Activated CD4-positive, alpha-beta memory T cell treated with anti-CD3 and anti-CD28 coated beads, Interleukin-2, amount 10 ng/mL, durations not matched to agents 7 days and 5 days (primary cell): Measurements from ENCODE around the gene HEATR5A. TPM values are rescaled to one million over a fixed set of nuclear protein-coding genes. Genes with fewer than 3 reads are reported as not detected.
A peak's percentile ranks its signal among the peaks of the same experiment; 100 is the strongest.
"Not testable (repeated sequence)": the region's sequence is repeated elsewhere in the genome, so short reads cannot be mapped to it uniquely, and the experiment has no call there.

Source experiments
- CTCF ChIA-PET: fragments of 350-600 bp; sonication (Branson Sonifier 250); formaldehyde crosslinking; loops from one replicate; lab custom pipeline; 2021; ENCODE audit warnings: antibody characterized with exemption, inconsistent platforms; lab: Charles Lee
- POLR2A ChIA-PET: fragments of 350-600 bp; sonication (Branson Sonifier 250); formaldehyde crosslinking; loops from one replicate; lab custom pipeline; 2021; ENCODE audit warnings: antibody characterized with exemption; lab: Charles Lee
- DNase-seq: peaks from one replicate; pipeline ENCODE4 v3.0.0-alpha.2; 2020
- H3K27ac Mint-ChIP-seq: one replicate; pipeline ENCODE4 v1.8.0; 2021; ENCODE audit warnings: mild to moderate bottlenecking, mixed read lengths
- H3K27me3 Mint-ChIP-seq: one replicate; pipeline ENCODE4 v1.8.0; 2021; ENCODE audit warnings: mixed read lengths
- H3K36me3 Mint-ChIP-seq: one replicate; pipeline ENCODE4 v1.8.0; 2021; ENCODE audit warnings: low read depth, mixed read lengths
- H3K4me1 Mint-ChIP-seq: one replicate; pipeline ENCODE4 v1.8.0; 2021; ENCODE audit warnings: mixed read lengths
- H3K4me3 Mint-ChIP-seq: one replicate; pipeline ENCODE4 v1.8.0; 2021; ENCODE audit warnings: mild to moderate bottlenecking, mixed read lengths
- H3K9me3 Mint-ChIP-seq: one replicate; pipeline ENCODE4 v1.8.0; 2021; ENCODE audit warnings: mixed read lengths
- total RNA-seq, 2 experiments: library from RNA; stranded (reverse); gene quantifications; one replicate each; pipeline ENCODE4 v1.2.3, GENCODE V29; 2021

The HEATR5A gene
- total RNA-seq = 10 to 100 TPM in 1 of 2 experiments, 1 to 10 TPM in 1; 9.4 to 12.5 TPM

- POLR2A ChIA-PET = interaction anchor here (0.6 to 3.5 kb wide), 25 partner anchors 11 to 798 kb away, joined by 3 to 33 read pairs (median 4); partner anchors contain the start of genes AP4S1, ARHGAP5, DTD2 and HECTD1
Measured at GRCh38 chr14:31420319-31421111, at the start of gene HEATR5A. Gene HEATR5A (minus strand): TSS chr14:31420550. CDS start chr14:31402975, 17,575 bp downstream.

GRCh38 chr14:31466554-31466953 is 46.2 kb upstream of the HEATR5A start:
- ChIA-PET POLR2A (no interaction called here), CTCF (no interaction called here)
- Mint-ChIP-seq H3K9me3 (no peaks in the 10 kb centered on the region), H3K4me1 (no peaks in the 10 kb centered on the region), H3K27me3 (no peaks in the 10 kb centered on the region), H3K4me3 (no peak overlapping the region), H3K27ac (no peak overlapping the region), H3K36me3 (no peaks in the 10 kb centered on the region)
- no peak for DNase-seq

More at GRCh38 chr14:31420319-31421111, at the start of gene HEATR5A:
- peak; percentile 93 for DNase-seq
- H3K4me1 Mint-ChIP-seq = peaks cover 19% of the 10 kb centered on the region
- H3K9me3 Mint-ChIP-seq = no peaks in the 10 kb centered on the region
- peak within 1 kb of the TSS; percentile 77 for H3K27ac Mint-ChIP-seq
- peak within 1 kb of the TSS; percentile 99 for H3K4me3 Mint-ChIP-seq
- peaks cover 3% of the 10 kb centered on the region for H3K27me3 Mint-ChIP-seq
- CTCF ChIA-PET = interaction anchor here (0.7 to 2.4 kb wide), 15 partner anchors 8 to 653 kb away, joined by 3 to 17 read pairs (median 5); partner anchors contain the start of genes DTD2 and HECTD1
- H3K36me3 Mint-ChIP-seq = peaks cover 2% of the 10 kb centered on the region

GRCh38 chr14:31465111-31465510 is 44.8 kb upstream of the HEATR5A start:
- ChIA-PET CTCF (no interaction called here), POLR2A (no interaction called here)
- H3K36me3 Mint-ChIP-seq = no peaks in the 10 kb centered on the region
- no peak for DNase-seq
- no peaks in the 10 kb centered on the region for H3K9me3 Mint-ChIP-seq
- peaks cover 1% of the 10 kb centered on the region for H3K27me3 Mint-ChIP-seq
- no peak overlapping the region for H3K27ac Mint-ChIP-seq
- no peak overlapping the region for H3K4me3 Mint-ChIP-seq
- H3K4me1 Mint-ChIP-seq = no peaks in the 10 kb centered on the region

- not testable (repeated sequence) for H3K36me3 Mint-ChIP-seq, H3K4me3 Mint-ChIP-seq, H3K27me3 Mint-ChIP-seq, DNase-seq, H3K9me3 Mint-ChIP-seq, H3K27ac Mint-ChIP-seq
- H3K4me1 Mint-ChIP-seq = peaks cover 12% of the 10 kb centered on the region
- ChIA-PET CTCF (interaction anchor here (0.7 to 1.6 kb wide), 2 partner anchors 42 to 607 kb away, joined by 3 read pairs; partner anchors contain the start of gene HEATR5A), POLR2A (interaction anchor here (0.7 kb wide), 1 partner anchor 190 kb away, joined by 3 read pairs; no protein-coding TSS in a partner anchor)
Measured at GRCh38 chr14:31462450-31462849, 42.1 kb upstream of the HEATR5A start.

GRCh38 chr14:31461545-31461944 is 41.2 kb upstream of the HEATR5A start:
- CTCF ChIA-PET = interaction anchor here (1.6 kb wide), 1 partner anchor 41 kb away, joined by 3 read pairs; the partner anchor contains the start of gene HEATR5A

GRCh38 chr14:31457665-31458659 is 37.6 kb upstream of the HEATR5A start:
- ChIA-PET POLR2A (interaction anchor here (0.9 to 3.3 kb wide), 10 partner anchors 9 to 837 kb away, joined by 3 to 33 read pairs (median 7); partner anchors contain the start of genes AP4S1, HEATR5A, HECTD1 and SCFD1), CTCF (interaction anchor here (0.7 to 2.7 kb wide), 8 partner anchors 12 to 745 kb away, joined by 3 to 17 read pairs (median 4); partner anchors contain the start of genes HEATR5A, HECTD1 and RNU6-8)
- Mint-ChIP-seq H3K4me1 (peaks cover 30% of the 10 kb centered on the region), H3K4me3 (peak overlapping the region; percentile 97), H3K27me3 (peaks cover 1% of the 10 kb centered on the region), H3K9me3 (no peaks in the 10 kb centered on the region), H3K36me3 (no peaks in the 10 kb centered on the region), H3K27ac (peak overlapping the region; percentile 91)
- DNase-seq = no peak

More at GRCh38 chr14:31461545-31461944, 41.2 kb upstream of the HEATR5A start:
- Mint-ChIP-seq H3K27ac (no peak overlapping the region), H3K4me3 (no peak overlapping the region), H3K9me3 (no peaks in the 10 kb centered on the region), H3K27me3 (peaks cover 1% of the 10 kb centered on the region), H3K36me3 (no peaks in the 10 kb centered on the region), H3K4me1 (peaks cover 18% of the 10 kb centered on the region)
- DNase-seq = no peak
- POLR2A ChIA-PET = no interaction called here

GRCh38 chr14:31456841-31457664 is 36.7 kb upstream of the HEATR5A start, which contains the start of gene DTD2:
Gene DTD2 (minus strand): TSS chr14:31457506. CDS start chr14:31457393, 113 bp downstream.
- peak within 1 kb of the TSS; percentile 97 for H3K4me3 Mint-ChIP-seq

GRCh38 chr14:31449971-31450610 is 29.7 kb upstream of the HEATR5A start:
- CTCF ChIA-PET = interaction anchor here (1.3 to 3.4 kb wide), 5 partner anchors 18 to 243 kb away, joined by 3 to 14 read pairs (median 4); partner anchors contain the start of genes HEATR5A and HECTD1
- H3K4me3 Mint-ChIP-seq = no peak overlapping the region
- H3K27ac Mint-ChIP-seq = no peak overlapping the region
- no peaks in the 10 kb centered on the region for H3K27me3 Mint-ChIP-seq
- peaks cover 5% of the 10 kb centered on the region for H3K4me1 Mint-ChIP-seq
- peaks cover 7% of the 10 kb centered on the region for H3K36me3 Mint-ChIP-seq
- POLR2A ChIA-PET = interaction anchor here (0.9 to 1.7 kb wide), 4 partner anchors 7 to 107 kb away, joined by 4 to 9 read pairs (median 4); partner anchors contain the start of genes DTD2 and HEATR5A
- no peaks in the 10 kb centered on the region for H3K9me3 Mint-ChIP-seq
- DNase-seq = no peak

More at GRCh38 chr14:31456841-31457664, 36.7 kb upstream of the HEATR5A start, which contains the start of gene DTD2:
- peak; percentile 93 for DNase-seq
- H3K36me3 Mint-ChIP-seq = no peaks in the 10 kb centered on the region
- H3K9me3 Mint-ChIP-seq = no peaks in the 10 kb centered on the region
- H3K27ac Mint-ChIP-seq = peak within 1 kb of the TSS; percentile 91
- POLR2A ChIA-PET = interaction anchor here (0.9 to 3.3 kb wide), 10 partner anchors 8 to 836 kb away, joined by 3 to 33 read pairs (median 7); partner anchors contain the start of genes AP4S1, HEATR5A, HECTD1 and SCFD1
- CTCF ChIA-PET = interaction anchor here (0.7 to 2.7 kb wide), 6 partner anchors 11 to 469 kb away, joined by 3 to 17 read pairs (median 4); partner anchors contain the start of genes HEATR5A and HECTD1
- peaks cover 30% of the 10 kb centered on the region for H3K4me1 Mint-ChIP-seq
- peaks cover 1% of the 10 kb centered on the region for H3K27me3 Mint-ChIP-seq

- CTCF ChIA-PET = interaction anchor here (1.3 to 3.4 kb wide), 5 partner anchors 17 to 242 kb away, joined by 3 to 14 read pairs (median 4); partner anchors contain the start of genes HEATR5A and HECTD1
Measured at GRCh38 chr14:31449136-31449535, 28.8 kb upstream of the HEATR5A start.

GRCh38 chr14:31445703-31446102 is 25.4 kb upstream of the HEATR5A start:
- no peaks in the 10 kb centered on the region for H3K9me3 Mint-ChIP-seq
- no peak overlapping the region for H3K27ac Mint-ChIP-seq
- no peak for DNase-seq
- peaks cover 3% of the 10 kb centered on the region for H3K4me1 Mint-ChIP-seq
- POLR2A ChIA-PET = interaction anchor here (1.3 to 1.4 kb wide), 2 partner anchors 12 to 25 kb away, joined by 3 to 5 read pairs; partner anchors contain the start of genes DTD2 and HEATR5A
- no peaks in the 10 kb centered on the region for H3K27me3 Mint-ChIP-seq
- peaks cover 11% of the 10 kb centered on the region for H3K36me3 Mint-ChIP-seq
- H3K4me3 Mint-ChIP-seq = no peak overlapping the region
- CTCF ChIA-PET = interaction anchor here (1.2 kb wide), 1 partner anchor 12 kb away, joined by 5 read pairs; the partner anchor contains the start of gene DTD2

More at GRCh38 chr14:31449136-31449535, 28.8 kb upstream of the HEATR5A start:
- Mint-ChIP-seq H3K4me3 (no peak overlapping the region), H3K27me3 (no peaks in the 10 kb centered on the region), H3K4me1 (peaks cover 3% of the 10 kb centered on the region), H3K36me3 (peaks cover 8% of the 10 kb centered on the region), H3K27ac (no peak overlapping the region), H3K9me3 (no peaks in the 10 kb centered on the region)
- DNase-seq = no peak
- POLR2A ChIA-PET = interaction anchor here (0.9 to 1.7 kb wide), 3 partner anchors 8 to 30 kb away, joined by 4 to 9 read pairs (median 4); partner anchors contain the start of genes DTD2 and HEATR5A
